CD4-positive, alpha-beta T cell treated with Interleukin-4 for 4 hours (primary cell): Measurements from ENCODE around the gene MED20.
"Not testable (repeated sequence)": the region's sequence is repeated elsewhere in the genome, so short reads cannot be mapped to it uniquely, and the experiment has no call there.

ENCODE experiments used
- DNase-seq: peaks from one replicate; pipeline ENCODE4 v3.0.0-alpha.2; 2020

MED20 gene

GRCh38 chr6:41920921-41921711 lies at the start of gene MED20, which contains the start of gene BYSL:
Gene MED20, minus strand, starts transcription at chr6:41921139. Its CDS starts 121 bp downstream, at chr6:41921018.
Gene BYSL, plus strand, starts transcription at chr6:41921499. Its CDS starts 64 bp downstream, at chr6:41921563.
- peak; percentile 94 for DNase-seq

- DNase-seq, result peak; percentile 18
Observed at GRCh38 chr6:41970436-41970846, 49.5 kb upstream of the MED20 start.

- no peak for DNase-seq
Observed at GRCh38 chr6:41967312-41968287, 46.7 kb upstream of the MED20 start.

GRCh38 chr6:41966961-41967311 lies 46.0 kb upstream of the MED20 start:
- no peak for DNase-seq

- DNase-seq, result no peak
Observed at GRCh38 chr6:41966214-41966920, 45.4 kb upstream of the MED20 start.

- no peak for DNase-seq
Observed at GRCh38 chr6:41965429-41966213, 44.7 kb upstream of the MED20 start.

- DNase-seq, result no peak
Observed at GRCh38 chr6:41964201-41964887, 43.4 kb upstream of the MED20 start.

GRCh38 chr6:41963371-41963770 lies 42.4 kb upstream of the MED20 start:
- DNase-seq, result no peak

GRCh38 chr6:41960028-41960427 lies 39.1 kb upstream of the MED20 start:
- no peak for DNase-seq

GRCh38 chr6:41958022-41958856 lies 37.3 kb upstream of the MED20 start:
- peak; percentile 68 for DNase-seq

GRCh38 chr6:41957117-41957516 lies 36.2 kb upstream of the MED20 start:
- DNase-seq, result no peak

- no peak for DNase-seq
Observed at GRCh38 chr6:41955412-41955811, 34.5 kb upstream of the MED20 start.

- DNase-seq, result no peak
Observed at GRCh38 chr6:41954668-41955067, 33.7 kb upstream of the MED20 start.

- no peak for DNase-seq
Observed at GRCh38 chr6:41947581-41948220, 26.8 kb upstream of the MED20 start.

GRCh38 chr6:41943456-41943855 lies 22.5 kb upstream of the MED20 start:
- no peak for DNase-seq

- not testable (repeated sequence) for DNase-seq
Observed at GRCh38 chr6:41942882-41943281, 21.9 kb upstream of the MED20 start.

GRCh38 chr6:41942067-41942851 lies 21.3 kb upstream of the MED20 start:
- peak; percentile 40 for DNase-seq

GRCh38 chr6:41941280-41942066 lies 20.5 kb upstream of the MED20 start, which contains the start of gene CCND3:
Gene CCND3, minus strand, starts transcription at chr6:41941808. Its CDS starts 159 bp downstream, at chr6:41941649.
- DNase-seq, result peak; percentile 79
